Osteoblast (primary cell): Measurements from ENCODE around the gene SLC16A2. TPM values are rescaled to one million over a fixed set of nuclear protein-coding genes. Genes with fewer than 3 reads are reported as not detected.

Experiments
- DNase-seq: peaks from one replicate; pipeline ENCODE4 v3.0.0; 2011; ENCODE audit warnings: low spot score, mixed read lengths; ENCODE audit not compliant: insufficient read length; ENCODE audit errors: missing footprints
- H2AFZ ChIP-seq: 2 replicates; pipeline ENCODE4 v1.6.0; 2011; ENCODE audit warnings: mild to moderate bottlenecking, low read length
- H3K27ac ChIP-seq: 2 replicates; pipeline ENCODE4 v1.5.1; 2011; ENCODE audit warnings: mild to moderate bottlenecking, low read depth, low read length, moderate library complexity
- H3K27me3 ChIP-seq: 2 replicates; pipeline ENCODE4 v1.6.0; 2012; ENCODE audit warnings: mild to moderate bottlenecking, control low read depth, inconsistent platforms, low read length, moderate library complexity; ENCODE audit not compliant: insufficient read depth
- H3K36me3 ChIP-seq: 2 replicates; pipeline ENCODE4 v1.5.1; 2011; ENCODE audit warnings: mild to moderate bottlenecking, low read length, control low read depth, moderate library complexity; ENCODE audit not compliant: insufficient read depth
- H3K4me1 ChIP-seq: 2 replicates; pipeline ENCODE4 v1.5.1; 2011; ENCODE audit warnings: mild to moderate bottlenecking, low read length, control low read depth, moderate library complexity; ENCODE audit not compliant: insufficient read depth
- H3K4me2 ChIP-seq: 2 replicates; pipeline ENCODE4 v1.6.0; 2011; ENCODE audit warnings: mild to moderate bottlenecking, low read length; ENCODE audit not compliant: insufficient read depth
- H3K4me3 ChIP-seq: fragments of 200-600 bp; sonication (generic); 3 replicates; pipeline ENCODE4 v1.5.1; 2012; ENCODE audit warnings: mild to moderate bottlenecking, low read length, inconsistent platforms; ENCODE audit not compliant: insufficient read depth
- H3K79me2 ChIP-seq: 2 replicates; pipeline ENCODE4 v1.6.0; 2012; ENCODE audit warnings: mild to moderate bottlenecking, low read length, control low read depth, inconsistent platforms; ENCODE audit not compliant: insufficient read depth
- H3K9me3 ChIP-seq: 2 replicates; pipeline ENCODE4 v1.5.1; 2011; ENCODE audit warnings: low read depth, low read length, control low read depth
- H4K20me1 ChIP-seq: 2 replicates; pipeline ENCODE4 v1.6.0; 2012; ENCODE audit warnings: mild to moderate bottlenecking, low read length, control low read depth; ENCODE audit not compliant: insufficient read depth
- CTCF ChIP-seq: IDR thresholded peaks from 2 replicates; pipeline ENCODE4 v1.5.1; 2011; ENCODE audit warnings: mild to moderate bottlenecking, low read depth, low read length, moderate library complexity; ENCODE audit errors: extremely low read depth
- total RNA-seq: library from RNA; depleted of rRNA; stranded (reverse); fragments of >200 nt; gene quantifications from 2 replicates; pipeline ENCODE4 v1.2.3, GENCODE V29; 2012

Gene SLC16A2
- total RNA-seq, 1 donor: 11.6 TPM

GRCh38 chrX:74422576-74423288 lies 1.4 kb downstream of the SLC16A2 start:
- DNase-seq: peak; percentile 95
- Histone ChIP-seq H2AFZ (peak overlapping the region; percentile 91), H3K4me2 (peak overlapping the region; percentile 81), H3K4me1 (peaks cover 8% of the 10 kb centered on the region), H3K27me3 (peaks cover 4% of the 10 kb centered on the region), H3K79me2 (peaks cover 17% of the 10 kb centered on the region), H3K27ac (peak overlapping the region; percentile 64), H3K9me3 (no peaks in the 10 kb centered on the region), H3K36me3 (no peaks in the 10 kb centered on the region), H4K20me1 (peaks cover 9% of the 10 kb centered on the region), H3K4me3 (peak overlapping the region; percentile 73)
- TF ChIP-seq CTCF: peak; percentile 34

GRCh38 chrX:74423289-74423998 lies 2.2 kb downstream of the SLC16A2 start:
- Histone ChIP-seq H2AFZ (peak overlapping the region; percentile 91), H3K27me3 (peaks cover 4% of the 10 kb centered on the region), H3K4me2 (peak overlapping the region; percentile 81), H3K9me3 (no peaks in the 10 kb centered on the region), H4K20me1 (peaks cover 11% of the 10 kb centered on the region), H3K27ac (peak overlapping the region; percentile 64), H3K4me3 (peak overlapping the region; percentile 73), H3K36me3 (no peaks in the 10 kb centered on the region), H3K79me2 (peaks cover 17% of the 10 kb centered on the region), H3K4me1 (peaks cover 8% of the 10 kb centered on the region)
- no peak for DNase-seq
- no peak for TF ChIP-seq CTCF

GRCh38 chrX:74426071-74426470 lies 4.8 kb downstream of the SLC16A2 start:
- TF ChIP-seq CTCF: no peak
- no peak overlapping the region for H3K4me3 ChIP-seq
- no peak overlapping the region for H2AFZ ChIP-seq
- no peak overlapping the region for H3K27ac ChIP-seq
- peaks cover 11% of the 10 kb centered on the region for H4K20me1 ChIP-seq
- H3K4me2 ChIP-seq: no peak overlapping the region
- H3K9me3 ChIP-seq: no peaks in the 10 kb centered on the region
- peaks cover 4% of the 10 kb centered on the region for H3K4me1 ChIP-seq
- peaks cover 4% of the 10 kb centered on the region for H3K27me3 ChIP-seq
- DNase-seq: no peak
- no peaks in the 10 kb centered on the region for H3K36me3 ChIP-seq
- H3K79me2 ChIP-seq: peaks cover 17% of the 10 kb centered on the region

GRCh38 chrX:74426615-74427014 lies 5.3 kb downstream of the SLC16A2 start:
- Histone ChIP-seq H3K27ac (no peak overlapping the region), H4K20me1 (peaks cover 11% of the 10 kb centered on the region), H3K36me3 (no peaks in the 10 kb centered on the region), H2AFZ (no peak overlapping the region), H3K4me2 (no peak overlapping the region), H3K4me3 (no peak overlapping the region), H3K4me1 (peaks cover 4% of the 10 kb centered on the region), H3K9me3 (no peaks in the 10 kb centered on the region), H3K79me2 (peaks cover 17% of the 10 kb centered on the region), H3K27me3 (peaks cover 4% of the 10 kb centered on the region)
- no peak for TF ChIP-seq CTCF
- DNase-seq: no peak
